OCI-LY3 (cell line): ENCODE data around the gene CTNNB1.

Experiments
- H2AFZ ChIP-seq: fragments of 200-600, 300-600 bp; shearing (Covaris generic); 2 replicates; pipeline ENCODE4 v1.6.0; 2014; ENCODE audit warnings: antibody characterized with exemption, low read depth, low read length
- H3K27ac ChIP-seq: fragments of 200-600, 300-600 bp; sonication (generic); 2 replicates; pipeline ENCODE4 v1.5.1; 2014; ENCODE audit warnings: mild to moderate bottlenecking, low read length, moderate library complexity, mixed read lengths
- H3K27me3 ChIP-seq: fragments of 200-600, 300-600 bp; sonication (generic); 2 replicates; pipeline ENCODE4 v1.6.1; 2014; ENCODE audit warnings: low read depth, low read length, mixed read lengths
- H3K36me3 ChIP-seq: fragments of 200-600, 300-600 bp; sonication (generic); replicated peaks from 2 replicates; pipeline ENCODE3; 2014; ENCODE audit warnings: low read depth, low read length, mixed read lengths
- H3K4me1 ChIP-seq: fragments of 300-600, 200-600 bp; sonication (generic); 2 replicates; pipeline ENCODE4 v1.6.1; 2014; ENCODE audit warnings: low read length, mixed read lengths
- H3K4me2 ChIP-seq: fragments of 200-600, 300-600 bp; sonication (generic); 2 replicates; pipeline ENCODE4 v1.6.1; 2014; ENCODE audit warnings: low read length, mixed read lengths
- H3K4me3 ChIP-seq: fragments of 300-600, 200-600 bp; sonication (generic); 2 replicates; pipeline ENCODE4 v1.5.1; 2014; ENCODE audit warnings: antibody characterized with exemption, mild to moderate bottlenecking, low read length, moderate library complexity
- H3K79me2 ChIP-seq: fragments of 300-600, 200-600 bp; shearing (Covaris generic); 2 replicates; pipeline ENCODE4 v1.6.1; 2014; ENCODE audit warnings: mild to moderate bottlenecking, low read length, mixed read lengths
- H3K9ac ChIP-seq: fragments of 300-600, 200-600 bp; shearing (Covaris generic); 2 replicates; pipeline ENCODE4 v1.6.0; 2014; ENCODE audit warnings: mild to moderate bottlenecking, low read length, moderate library complexity
- H3K9me3 ChIP-seq: fragments of 200-600, 300-600 bp; shearing (Covaris generic); 2 replicates; pipeline ENCODE4 v1.6.1; 2014; ENCODE audit warnings: low read length, mixed read lengths; ENCODE audit not compliant: insufficient read depth
- H4K20me1 ChIP-seq: fragments of 200-600, 300-600 bp; sonication (generic); 2 replicates; pipeline ENCODE4 v1.6.1; 2016; ENCODE audit warnings: low read length, mixed read lengths; ENCODE audit not compliant: insufficient read depth
- CTCF ChIP-seq: fragments of 200-600, 300-600 bp; sonication (generic); IDR thresholded peaks from 2 replicates; pipeline ENCODE4 v1.5.1; 2014; ENCODE audit warnings: antibody characterized with exemption, low read length, low read depth
- EZH2phosphoT487 ChIP-seq: fragments of 200-600 bp; shearing (Covaris generic); IDR thresholded peaks from 2 replicates; pipeline ENCODE4 v1.6.1; 2018; ENCODE audit warnings: antibody characterized with exemption, mixed run types, low read depth

The CTNNB1 gene

GRCh38 chr3:41234823-41235721 lies 35.8 kb downstream of the CTNNB1 start:
- H3K27me3 ChIP-seq: no peaks in the 10 kb centered on the region
- H2AFZ ChIP-seq: no peak overlapping the region
- H3K79me2 ChIP-seq: peaks cover 4% of the 10 kb centered on the region
- no peak overlapping the region for H3K4me3 ChIP-seq
- H3K4me1 ChIP-seq: no peaks in the 10 kb centered on the region
- peaks cover 33% of the 10 kb centered on the region for H4K20me1 ChIP-seq
- H3K27ac ChIP-seq: no peak overlapping the region
- TF ChIP-seq EZH2phosphoT487 (no peak), CTCF (no peak)
- H3K9me3 ChIP-seq: no peaks in the 10 kb centered on the region
- H3K36me3 ChIP-seq: peaks cover 87% of the 10 kb centered on the region
- no peak overlapping the region for H3K9ac ChIP-seq
- no peak overlapping the region for H3K4me2 ChIP-seq

DNA sequence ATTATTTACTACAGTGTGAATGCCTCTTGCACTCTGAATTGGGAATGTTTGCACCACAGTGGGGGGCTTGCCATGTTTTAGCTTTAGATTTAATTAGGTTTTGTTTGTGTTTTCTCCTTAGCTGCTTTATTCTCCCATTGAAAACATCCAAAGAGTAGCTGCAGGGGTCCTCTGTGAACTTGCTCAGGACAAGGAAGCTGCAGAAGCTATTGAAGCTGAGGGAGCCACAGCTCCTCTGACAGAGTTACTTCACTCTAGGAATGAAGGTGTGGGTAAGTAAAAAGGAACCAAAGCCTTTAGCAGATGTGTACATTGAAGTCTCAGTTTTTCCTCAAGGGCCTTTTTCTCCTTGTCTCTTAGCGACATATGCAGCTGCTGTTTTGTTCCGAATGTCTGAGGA lies 36.9 kb downstream of the CTNNB1 start:
- TF ChIP-seq EZH2phosphoT487: no peak
- TF ChIP-seq CTCF: no peak
- H3K36me3 ChIP-seq: peaks cover 91% of the 10 kb centered on the region
- peaks cover 28% of the 10 kb centered on the region for H4K20me1 ChIP-seq

GRCh38 chr3:41237907-41238306 lies 38.6 kb downstream of the CTNNB1 start:
- no peak overlapping the region for H3K9ac ChIP-seq
- no peak overlapping the region for H3K4me2 ChIP-seq
- no peak for TF ChIP-seq CTCF
- no peak for TF ChIP-seq EZH2phosphoT487
- H4K20me1 ChIP-seq: peaks cover 23% of the 10 kb centered on the region
- no peaks in the 10 kb centered on the region for H3K27me3 ChIP-seq
- H3K79me2 ChIP-seq: no peaks in the 10 kb centered on the region
- peaks cover 82% of the 10 kb centered on the region for H3K36me3 ChIP-seq
- H3K4me1 ChIP-seq: no peaks in the 10 kb centered on the region
- H3K4me3 ChIP-seq: no peak overlapping the region
- no peak overlapping the region for H2AFZ ChIP-seq
- no peak overlapping the region for H3K27ac ChIP-seq
- no peaks in the 10 kb centered on the region for H3K9me3 ChIP-seq

More for the DNA sequence above, 36.9 kb downstream of the CTNNB1 start:
- H3K79me2 ChIP-seq: no peaks in the 10 kb centered on the region; the same call in 1 of the 2 replicates
- H3K4me3 ChIP-seq: no peak overlapping the region
- no peaks in the 10 kb centered on the region for H3K4me1 ChIP-seq
- H3K27ac ChIP-seq: no peak overlapping the region
- no peaks in the 10 kb centered on the region for H3K27me3 ChIP-seq
- no peaks in the 10 kb centered on the region for H3K9me3 ChIP-seq
- H3K9ac ChIP-seq: no peak overlapping the region
- no peak overlapping the region for H2AFZ ChIP-seq
- no peak overlapping the region for H3K4me2 ChIP-seq

GRCh38 chr3:41239587-41239986 lies 40.3 kb downstream of the CTNNB1 start:
- TF ChIP-seq EZH2phosphoT487 (no peak), CTCF (no peak)
- Histone ChIP-seq H3K9ac (no peak overlapping the region), H3K27me3 (no peaks in the 10 kb centered on the region), H3K79me2 (no peaks in the 10 kb centered on the region), H2AFZ (no peak overlapping the region), H3K4me2 (no peak overlapping the region), H3K27ac (no peak overlapping the region), H4K20me1 (peaks cover 26% of the 10 kb centered on the region), H3K9me3 (no peaks in the 10 kb centered on the region), H3K4me3 (no peak overlapping the region), H3K36me3 (peaks cover 65% of the 10 kb centered on the region), H3K4me1 (no peaks in the 10 kb centered on the region)
